ENCODE measurements around the gene VAPB. TPM values are rescaled to one million over a fixed set of nuclear protein-coding genes. Genes with fewer than 3 reads are reported as not detected.
A peak's percentile ranks its signal among the peaks of the same experiment; 100 is the strongest.

The VAPB gene
- total RNA-seq, 6 experiments from 2014 or later = 48.9 to 57.4 (median 54.5) TPM

DNA sequence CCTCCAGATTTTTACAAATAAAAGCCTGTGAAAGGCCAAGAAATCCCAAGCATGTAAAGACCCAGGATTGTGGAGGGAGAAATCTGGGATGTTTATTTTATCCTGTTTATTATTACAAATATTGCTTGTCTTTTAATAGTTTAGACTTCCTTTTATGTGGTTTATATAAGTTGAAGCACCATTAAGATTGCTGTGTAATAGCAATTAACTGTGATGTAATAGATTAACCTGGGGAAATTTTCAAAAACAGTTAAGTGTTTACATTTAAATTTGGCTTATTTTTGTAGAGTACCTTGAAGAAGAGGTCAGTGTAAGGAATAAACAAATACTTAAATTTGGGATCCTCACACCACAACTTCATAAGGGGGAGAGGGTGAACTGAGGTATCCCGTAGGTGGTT, 27.0 kb downstream of the VAPB start:
- Mint-ChIP-seq H3K4me1 (ENCODE audit: low read depth) (peaks cover 46% of the 10 kb centered on the region), H3K4me3 (no peak overlapping the region), H3K27ac (peak overlapping the region; percentile 26; the same call in 1 of the 2 replicates), H3K36me3 (ENCODE audit: low read depth) (peaks cover 30% of the 10 kb centered on the region), H3K27me3 (ENCODE audit: insufficient read depth) (no peaks in the 10 kb centered on the region), H3K9me3 (no peaks in the 10 kb centered on the region)
- TF ChIP-seq, protein P1, sequence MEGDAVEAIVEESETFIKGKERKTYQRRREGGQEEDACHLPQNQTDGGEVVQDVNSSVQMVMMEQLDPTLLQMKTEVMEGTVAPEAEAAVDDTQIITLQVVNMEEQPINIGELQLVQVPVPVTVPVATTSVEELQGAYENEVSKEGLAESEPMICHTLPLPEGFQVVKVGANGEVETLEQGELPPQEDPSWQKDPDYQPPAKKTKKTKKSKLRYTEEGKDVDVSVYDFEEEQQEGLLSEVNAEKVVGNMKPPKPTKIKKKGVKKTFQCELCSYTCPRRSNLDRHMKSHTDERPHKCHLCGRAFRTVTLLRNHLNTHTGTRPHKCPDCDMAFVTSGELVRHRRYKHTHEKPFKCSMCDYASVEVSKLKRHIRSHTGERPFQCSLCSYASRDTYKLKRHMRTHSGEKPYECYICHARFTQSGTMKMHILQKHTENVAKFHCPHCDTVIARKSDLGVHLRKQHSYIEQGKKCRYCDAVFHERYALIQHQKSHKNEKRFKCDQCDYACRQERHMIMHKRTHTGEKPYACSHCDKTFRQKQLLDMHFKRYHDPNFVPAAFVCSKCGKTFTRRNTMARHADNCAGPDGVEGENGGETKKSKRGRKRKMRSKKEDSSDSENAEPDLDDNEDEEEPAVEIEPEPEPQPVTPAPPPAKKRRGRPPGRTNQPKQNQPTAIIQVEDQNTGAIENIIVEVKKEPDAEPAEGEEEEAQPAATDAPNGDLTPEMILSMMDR (IDR thresholded peaks at IDR 0.05) = no peak
- DNase-seq = no peak

GRCh38 chr20:58416835-58417234, 27.8 kb downstream of the VAPB start:
- no peak for DNase-seq
- Mint-ChIP-seq H3K27ac (no peak overlapping the region), H3K36me3 (ENCODE audit: low read depth) (peaks cover 30% of the 10 kb centered on the region), H3K27me3 (ENCODE audit: insufficient read depth) (no peaks in the 10 kb centered on the region), H3K4me3 (no peak overlapping the region), H3K4me1 (ENCODE audit: low read depth) (peaks cover 54% of the 10 kb centered on the region), H3K9me3 (no peaks in the 10 kb centered on the region)
- TF ChIP-seq, protein P1 (IDR thresholded peaks at IDR 0.05) = no peak

- no peak for DNase-seq
- Mint-ChIP-seq H3K4me1 (ENCODE audit: low read depth) (peaks cover 55% of the 10 kb centered on the region), H3K27ac (no peak overlapping the region), H3K36me3 (ENCODE audit: low read depth) (peaks cover 30% of the 10 kb centered on the region), H3K4me3 (no peak overlapping the region), H3K9me3 (no peaks in the 10 kb centered on the region), H3K27me3 (ENCODE audit: insufficient read depth) (no peaks in the 10 kb centered on the region)
- TF ChIP-seq, protein P1 (IDR thresholded peaks at IDR 0.05) = no peak
Observed at GRCh38 chr20:58417438-58417837, 28.4 kb downstream of the VAPB start.

DNA sequence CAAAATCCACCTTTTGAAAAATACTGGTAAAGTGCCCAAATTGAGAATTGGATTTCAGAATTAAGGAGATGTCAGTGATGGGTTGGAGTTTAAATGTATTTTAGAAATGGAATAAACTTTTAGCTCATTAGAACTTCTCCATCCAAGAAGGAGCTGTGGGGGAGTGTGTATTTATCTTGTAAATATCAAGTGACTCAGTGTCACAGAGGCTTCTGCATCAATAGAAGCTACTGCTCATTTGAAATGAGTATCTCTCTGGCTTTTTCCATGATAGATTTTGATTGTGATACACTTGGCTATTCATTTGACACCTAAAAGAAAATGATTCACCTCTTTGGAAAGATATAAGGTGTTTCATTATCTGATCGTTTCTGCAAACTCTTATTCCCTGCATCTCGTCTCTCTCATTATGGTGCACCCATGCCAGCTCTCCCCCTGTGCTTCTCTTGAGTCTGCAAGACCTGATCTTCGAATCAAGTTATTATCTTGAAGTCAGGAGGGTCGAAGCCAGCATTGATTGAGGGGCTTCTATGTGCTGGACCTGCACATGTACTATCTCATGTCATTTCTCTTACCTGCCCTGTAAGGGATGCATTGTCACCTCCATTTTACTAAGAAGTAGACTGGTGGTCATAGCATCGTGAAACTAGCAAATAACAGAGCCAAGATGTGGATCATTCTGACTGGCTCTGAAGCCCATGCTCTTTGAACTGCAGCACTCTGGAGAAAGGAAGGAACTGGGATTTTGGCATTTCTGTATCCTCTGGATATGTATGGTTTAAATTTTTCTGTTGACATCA, 30.1 kb downstream of the VAPB start:
- no peaks in the 10 kb centered on the region; the same call in 1 of the 2 replicates for H3K27me3 Mint-ChIP-seq (ENCODE audit: insufficient read depth)
- DNase-seq = no peak
- no peak overlapping the region for H3K4me3 Mint-ChIP-seq
- H3K4me1 Mint-ChIP-seq (ENCODE audit: low read depth) = peaks cover 55% of the 10 kb centered on the region
- peaks cover 30% of the 10 kb centered on the region for H3K36me3 Mint-ChIP-seq (ENCODE audit: low read depth)
- peak overlapping the region; percentile 16; the same call in 1 of the 2 replicates for H3K27ac Mint-ChIP-seq
- no peaks in the 10 kb centered on the region for H3K9me3 Mint-ChIP-seq
- TF ChIP-seq, protein P1 (IDR thresholded peaks at IDR 0.05) = no peak

- peak overlapping the region; percentile 61 for H3K27ac Mint-ChIP-seq
- no peak overlapping the region; the same call in 1 of the 2 replicates for H3K4me3 Mint-ChIP-seq
- H3K9me3 Mint-ChIP-seq = no peaks in the 10 kb centered on the region
- H3K4me1 Mint-ChIP-seq (ENCODE audit: low read depth) = peaks cover 44% of the 10 kb centered on the region
- peak; percentile 77 for DNase-seq
- TF ChIP-seq, protein P1 (IDR thresholded peaks at IDR 0.05) = no peak
- H3K36me3 Mint-ChIP-seq (ENCODE audit: low read depth) = peaks cover 31% of the 10 kb centered on the region
- no peaks in the 10 kb centered on the region; the same call in 1 of the 2 replicates for H3K27me3 Mint-ChIP-seq (ENCODE audit: insufficient read depth)
Observed at GRCh38 chr20:58420798-58421496, 31.9 kb downstream of the VAPB start.
